Activated CD4-positive, alpha-beta T cell treated with anti-CD3 and anti-CD28 coated beads, Interleukin-2, Interleukin-6, amounts not matched to agents 100 ng/mL and 50 ng/mL, durations not matched to agents 16 hours and 8 hours (primary cell): Measurements from ENCODE around the gene ZDHHC14.
"Not testable (repeated sequence)": the region's sequence is repeated elsewhere in the genome, so short reads cannot be mapped to it uniquely, and the experiment has no call there.

Experiments used
- DNase-seq: peaks from one replicate; pipeline ENCODE4 v3.0.0-alpha.2; 2020

Gene ZDHHC14

GRCh38 chr6:157556671-157557430, 175.9 kb downstream of the ZDHHC14 start:
- no peak for DNase-seq

GRCh38 chr6:157557559-157557958, 176.6 kb downstream of the ZDHHC14 start:
- peak; percentile 15 for DNase-seq

DNA sequence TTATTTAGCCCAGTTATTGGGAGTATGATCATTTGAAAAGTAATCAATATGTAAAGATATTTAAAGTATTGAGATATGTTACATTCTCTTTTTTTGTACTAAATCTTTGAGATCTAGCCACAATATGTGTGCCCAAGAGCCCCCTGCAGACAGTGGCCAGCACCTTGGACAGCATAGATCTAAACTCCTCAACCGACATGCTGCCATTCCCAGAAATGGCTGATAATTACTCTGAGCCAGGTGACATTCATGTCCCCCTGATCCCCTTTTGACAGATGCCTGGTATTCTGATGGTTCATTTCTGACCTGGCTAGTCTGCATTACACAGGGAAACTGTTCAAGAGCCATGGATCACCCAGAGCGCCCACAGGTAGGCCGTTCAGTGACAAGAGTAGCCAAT, 177.1 kb downstream of the ZDHHC14 start:
- no peak for DNase-seq

GRCh38 chr6:157558487-157559200, 177.7 kb downstream of the ZDHHC14 start:
- no peak for DNase-seq

GRCh38 chr6:157559201-157559756, 178.3 kb downstream of the ZDHHC14 start:
- no peak for DNase-seq

- not testable (repeated sequence) for DNase-seq
Observed at GRCh38 chr6:157560063-157560462, 179.1 kb downstream of the ZDHHC14 start.

DNA sequence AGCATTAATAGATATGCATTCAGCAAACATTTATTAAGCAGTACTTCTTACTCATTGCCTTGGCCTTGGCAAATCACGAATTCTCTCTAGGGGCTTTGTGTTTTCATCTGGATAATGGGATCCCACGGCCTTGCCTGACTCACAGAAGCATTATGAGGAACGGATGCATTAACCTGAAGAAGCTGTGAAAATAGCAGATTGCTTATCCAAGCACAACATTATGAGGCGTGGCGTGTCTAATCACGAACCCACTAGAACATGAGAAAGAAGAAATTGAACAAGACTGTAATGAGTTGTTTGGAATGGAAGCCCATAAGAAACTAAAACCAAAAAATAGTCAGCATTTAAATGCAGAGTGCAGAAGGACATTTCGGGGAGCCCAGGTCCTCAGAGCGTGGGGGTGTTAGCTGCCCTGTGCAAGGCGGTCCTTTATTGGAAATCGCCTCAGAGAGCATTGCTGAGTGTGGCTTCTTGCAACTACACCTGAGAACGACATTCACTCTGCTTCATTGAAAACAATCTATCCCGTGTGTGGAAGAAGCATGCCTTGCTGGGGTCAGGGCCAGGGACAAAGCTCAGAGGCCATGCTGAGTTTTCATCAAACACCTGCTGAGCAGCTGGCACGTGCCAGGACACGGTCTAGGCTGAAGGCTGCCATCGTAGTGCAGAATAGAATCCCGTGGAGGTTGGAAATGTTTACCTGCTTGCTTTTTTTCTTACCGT, 179.9 kb downstream of the ZDHHC14 start:
- DNase-seq, result no peak

GRCh38 chr6:157561414-157561790, 180.4 kb downstream of the ZDHHC14 start:
- DNase-seq, result no peak

DNA sequence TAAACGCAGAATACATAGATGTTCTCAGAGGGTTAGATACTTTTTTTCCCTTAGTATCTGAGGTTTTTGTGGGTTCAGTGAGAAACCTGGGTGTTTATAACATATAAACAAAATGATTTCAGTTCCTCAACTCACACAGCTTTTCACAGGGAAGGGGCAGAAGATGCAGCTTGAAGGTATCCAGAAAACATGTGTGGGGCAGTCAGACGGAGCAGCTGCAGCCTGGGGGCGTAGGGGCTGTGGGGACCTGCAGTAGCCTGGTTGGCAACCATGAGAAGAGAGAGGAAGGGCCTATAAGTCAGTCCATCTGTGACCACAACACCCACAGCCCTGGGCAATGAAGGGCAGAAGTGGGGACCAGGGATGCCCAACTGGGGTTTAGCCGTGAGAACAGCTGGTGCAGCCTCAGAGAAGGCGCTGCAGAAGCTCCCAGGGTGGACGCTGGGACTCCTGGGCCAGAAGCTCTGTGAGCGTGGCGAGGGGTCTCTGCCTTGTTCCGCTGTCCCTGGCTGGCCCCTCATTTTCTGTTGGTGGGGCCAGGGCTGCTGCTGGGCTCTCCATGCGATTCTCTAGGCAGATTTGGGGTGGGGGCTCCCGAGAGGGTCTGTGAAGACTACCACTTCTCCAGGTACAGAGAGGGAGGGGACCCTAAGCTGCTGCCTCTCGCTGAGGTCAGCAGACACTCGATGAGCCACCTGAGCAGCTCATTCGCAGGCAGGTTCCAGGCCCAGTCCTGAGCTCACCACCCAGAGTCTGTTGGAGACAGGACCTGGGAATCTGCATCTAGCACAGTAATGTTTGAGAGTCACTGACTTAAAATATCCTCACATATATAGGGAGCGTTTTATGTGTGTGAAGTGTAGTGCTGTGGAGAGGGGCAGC, 181.2 kb downstream of the ZDHHC14 start:
- DNase-seq, result no peak

- DNase-seq, result no peak
Observed at GRCh38 chr6:157562997-157563396, 182.0 kb downstream of the ZDHHC14 start.

- DNase-seq, result peak; percentile 77
Observed at GRCh38 chr6:157563611-157564284, 182.8 kb downstream of the ZDHHC14 start.

DNA sequence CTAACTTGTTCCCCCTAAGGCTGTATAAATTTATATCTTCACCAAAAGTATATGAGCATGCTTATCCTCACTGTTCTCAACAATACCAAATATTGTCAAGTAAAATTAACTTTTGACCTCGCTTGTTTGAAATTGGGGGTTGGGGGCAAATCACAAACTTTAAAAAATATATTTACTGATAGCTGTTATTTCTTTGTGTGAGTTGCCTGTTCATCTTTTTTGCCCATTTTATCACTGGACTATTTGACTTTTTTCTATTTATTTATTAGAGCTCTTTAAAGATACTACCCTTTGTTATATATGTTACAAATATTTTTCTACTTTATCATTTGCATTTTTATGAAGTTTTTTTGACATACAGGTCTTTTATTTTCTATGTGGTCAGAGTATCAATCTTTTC, 187.7 kb downstream of the ZDHHC14 start:
- DNase-seq, result no peak

GRCh38 chr6:157569543-157569942, 188.6 kb downstream of the ZDHHC14 start:
- peak; percentile 60 for DNase-seq

- DNase-seq, result no peak
Observed at GRCh38 chr6:157570104-157570503, 189.1 kb downstream of the ZDHHC14 start.

DNA sequence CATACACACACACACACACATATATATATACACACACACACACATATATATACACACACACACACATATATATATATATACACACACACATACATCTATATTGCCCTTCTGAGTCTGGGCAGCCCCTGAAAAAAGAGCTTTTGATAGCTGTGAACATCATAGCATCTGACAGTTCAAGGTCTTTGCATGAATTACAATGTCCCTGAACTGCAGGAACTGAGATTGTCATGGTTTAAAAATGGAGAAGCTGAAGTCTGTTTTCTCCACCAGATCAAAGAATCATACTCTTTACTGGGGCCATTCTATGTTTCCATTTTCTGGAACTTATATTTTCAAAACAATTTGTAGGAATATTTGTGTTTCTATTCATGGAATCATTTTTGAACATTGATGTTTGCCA, 189.8 kb downstream of the ZDHHC14 start:
- DNase-seq, result no peak

DNA sequence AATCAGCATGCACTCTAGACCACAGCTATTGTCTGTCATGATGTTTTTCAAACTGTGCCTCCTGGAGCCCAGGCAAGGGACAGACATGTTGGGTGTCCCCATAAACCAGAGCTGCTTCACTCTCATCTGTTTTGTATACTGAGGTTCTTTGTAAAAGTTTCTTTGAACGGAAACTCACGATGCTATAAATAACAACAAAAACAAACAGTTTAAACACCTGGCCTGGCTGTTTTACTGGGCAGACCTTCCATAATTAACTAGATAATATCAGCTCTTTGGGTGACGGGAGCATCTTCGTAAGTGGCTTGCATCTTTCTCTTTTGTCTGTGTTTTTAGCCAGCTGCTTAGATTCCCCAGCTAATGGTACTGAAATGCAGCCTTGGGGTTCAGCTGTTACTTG, 190.3 kb downstream of the ZDHHC14 start:
- DNase-seq, result no peak

DNA sequence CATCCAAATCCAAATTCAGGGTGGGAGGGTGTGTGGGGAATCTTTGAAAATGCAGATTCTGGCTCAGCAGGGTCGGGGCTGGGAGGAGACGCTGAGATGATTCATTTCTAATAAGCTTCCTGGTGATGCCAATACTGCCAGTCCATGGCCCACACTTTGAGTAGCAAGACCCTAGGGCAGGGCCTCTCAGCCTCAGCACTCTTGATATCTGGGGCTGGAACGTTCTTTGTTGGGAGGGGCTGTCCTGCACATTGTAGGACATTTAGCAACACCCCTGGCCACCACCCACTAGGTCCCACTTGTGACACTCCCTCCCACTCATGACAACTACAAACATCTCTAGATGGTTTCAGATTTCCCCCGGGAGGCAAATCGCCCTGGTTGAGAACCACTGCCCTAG, 191.0 kb downstream of the ZDHHC14 start:
- DNase-seq, result no peak

- DNase-seq, result no peak
Observed at GRCh38 chr6:157574851-157575424, 193.9 kb downstream of the ZDHHC14 start.

DNA sequence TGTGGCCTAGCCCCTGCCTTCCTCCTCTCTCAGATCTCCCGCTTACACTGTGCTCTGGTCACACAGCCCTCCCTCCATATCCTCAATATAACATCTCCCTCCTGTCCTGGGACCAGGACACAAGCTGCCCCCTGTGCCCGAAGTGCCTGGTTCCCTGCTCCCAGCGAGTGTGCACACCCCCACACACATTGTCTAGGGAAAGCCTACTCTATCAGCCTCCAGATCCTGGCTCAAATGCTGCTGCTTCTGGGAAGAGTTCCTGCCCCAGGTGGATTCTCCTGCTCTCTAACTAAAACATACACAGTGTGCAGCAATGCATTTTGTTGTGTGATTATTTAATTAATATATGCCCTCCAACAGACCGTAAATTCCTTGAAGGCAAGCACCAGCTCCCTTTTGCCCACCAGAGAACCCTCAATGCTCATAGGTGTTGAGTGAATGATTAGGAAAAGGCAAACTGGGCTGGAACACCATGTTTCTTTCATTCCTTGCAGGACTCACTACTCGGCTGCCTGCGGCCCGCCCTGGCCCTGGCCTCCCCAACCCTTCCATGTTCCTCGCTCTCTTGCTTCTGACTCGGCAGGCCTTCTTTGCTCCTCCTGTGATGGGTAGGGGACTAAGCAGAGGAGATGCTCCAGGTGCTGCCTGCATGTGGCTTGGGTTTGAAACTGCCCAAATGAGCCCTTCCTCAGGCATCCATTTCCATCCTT, 194.6 kb downstream of the ZDHHC14 start:
- no peak for DNase-seq

- not testable (repeated sequence) for DNase-seq
Observed at GRCh38 chr6:157576991-157577390, 196.0 kb downstream of the ZDHHC14 start.

DNA sequence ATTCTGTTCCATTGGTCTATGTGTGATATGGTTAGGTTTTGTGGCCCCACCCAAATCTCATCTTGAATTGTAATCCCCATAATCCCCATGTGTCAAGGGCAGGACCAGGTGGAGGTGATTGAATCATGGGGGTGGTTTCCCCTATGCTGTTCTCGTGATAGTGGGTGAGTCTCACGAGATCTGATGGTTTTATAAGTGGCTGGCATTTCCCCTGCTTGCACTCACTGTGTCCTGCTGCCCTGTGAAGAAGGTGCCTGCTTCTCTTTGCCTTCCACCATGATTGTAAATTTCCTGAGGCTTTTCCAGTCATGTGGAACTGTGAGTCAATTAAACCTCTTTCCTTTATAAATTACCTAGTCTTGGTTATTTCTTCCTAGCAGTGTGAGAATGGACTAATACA, 197.5 kb downstream of the ZDHHC14 start:
- not testable (repeated sequence) for DNase-seq
